Limb (tissue), 2 donors: ENCODE results near the gene CLMP.

Source experiments
- DNase-seq, 2 donors: peaks; one replicate each; pipeline ENCODE4 v3.0.0-alpha.2; 2016; ENCODE audit errors: extremely low spot score in 2 of 2

Gene CLMP

GRCh38 chr11:123086305-123086704 is 108.7 kb downstream of the CLMP start:
- DNase-seq = peak in 1 of 2 donors; percentile 40

- DNase-seq = no peak
These were observed 109.6 kb downstream of the CLMP start for GRCh38 chr11:123085497-123085896.

GRCh38 chr11:123084454-123084853 is 110.6 kb downstream of the CLMP start:
- no peak for DNase-seq

- DNase-seq = peak; percentile 64 to 68
These were observed 111.4 kb downstream of the CLMP start for GRCh38 chr11:123083623-123084029.

GRCh38 chr11:123082977-123083376 is 112.1 kb downstream of the CLMP start:
- no peak for DNase-seq

GRCh38 chr11:123080015-123080414 is 115.0 kb downstream of the CLMP start:
- no peak for DNase-seq

- DNase-seq = no peak
These were observed 118.6 kb downstream of the CLMP start for GRCh38 chr11:123076484-123076883.

- DNase-seq = no peak
These were observed 121.5 kb downstream of the CLMP start for GRCh38 chr11:123073343-123074057.

- DNase-seq = no peak
These were observed 122.3 kb downstream of the CLMP start for GRCh38 chr11:123072762-123073161.

GRCh38 chr11:123072332-123072761 is 122.7 kb downstream of the CLMP start:
- no peak for DNase-seq

GRCh38 chr11:123069908-123070821 is 124.9 kb downstream of the CLMP start:
- no peak for DNase-seq

- no peak for DNase-seq
These were observed 129.4 kb downstream of the CLMP start for GRCh38 chr11:123065621-123066020.

GRCh38 chr11:123063826-123064657 is 131.0 kb downstream of the CLMP start:
- peak in 1 of 2 donors; percentile 25 for DNase-seq

- peak; percentile 36 to 64 for DNase-seq
These were observed 131.9 kb downstream of the CLMP start for GRCh38 chr11:123062892-123063825.

- DNase-seq = peak; percentile 100
These were observed 132.7 kb downstream of the CLMP start for GRCh38 chr11:123062158-123062891.

- DNase-seq = peak; percentile 15 to 78
These were observed 133.5 kb downstream of the CLMP start, which contains the start of gene HSPA8 for GRCh38 chr11:123061403-123062157. HSPA8 (minus strand) TSS chr11:123062136; CDS start chr11:123061324, 812 bp downstream.

- DNase-seq = no peak
These were observed 134.6 kb downstream of the CLMP start for GRCh38 chr11:123060277-123061000.
